CD4-positive, alpha-beta T cell treated with Interleukin-2 at 100 ng/mL for 4 hours (primary cell): ENCODE data around the gene SSRP1.
"Not testable (repeated sequence)": the region's sequence is repeated elsewhere in the genome, so short reads cannot be mapped to it uniquely, and the experiment has no call there.

ENCODE experiments used
- DNase-seq: peaks from one replicate; pipeline ENCODE4 v3.0.0-alpha.2; 2020; ENCODE audit warnings: low spot score

Gene SSRP1

GRCh38 chr11:57301711-57302423, 33.8 kb downstream of the SSRP1 start:
- DNase-seq, result no peak

DNA sequence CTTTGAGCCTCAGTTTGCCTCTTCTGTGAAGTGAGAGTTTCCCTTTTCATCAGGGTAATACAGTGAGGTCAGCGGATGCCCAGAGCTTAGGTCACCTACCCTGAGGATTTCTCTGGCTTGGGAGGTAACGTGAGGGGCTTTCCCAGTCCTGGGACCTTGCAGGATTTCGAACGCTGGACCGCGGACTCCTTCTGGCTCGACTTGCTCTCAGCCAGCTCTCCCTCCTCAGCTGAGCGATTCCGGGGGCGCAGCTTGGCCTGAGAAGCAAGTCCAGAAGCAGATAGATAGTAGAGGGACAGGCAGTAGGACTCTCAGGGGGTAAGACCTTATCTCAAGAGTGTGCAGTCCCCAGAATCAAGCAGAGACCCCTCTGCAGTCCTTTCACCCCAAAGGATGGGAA, 34.9 kb downstream of the SSRP1 start:
- no peak for DNase-seq

- no peak for DNase-seq
Observed at GRCh38 chr11:57299150-57299737, 36.4 kb downstream of the SSRP1 start.

GRCh38 chr11:57297221-57297620, 38.5 kb downstream of the SSRP1 start:
- no peak for DNase-seq

- not testable (repeated sequence) for DNase-seq
Observed at GRCh38 chr11:57296205-57296604, 39.5 kb downstream of the SSRP1 start.

DNA sequence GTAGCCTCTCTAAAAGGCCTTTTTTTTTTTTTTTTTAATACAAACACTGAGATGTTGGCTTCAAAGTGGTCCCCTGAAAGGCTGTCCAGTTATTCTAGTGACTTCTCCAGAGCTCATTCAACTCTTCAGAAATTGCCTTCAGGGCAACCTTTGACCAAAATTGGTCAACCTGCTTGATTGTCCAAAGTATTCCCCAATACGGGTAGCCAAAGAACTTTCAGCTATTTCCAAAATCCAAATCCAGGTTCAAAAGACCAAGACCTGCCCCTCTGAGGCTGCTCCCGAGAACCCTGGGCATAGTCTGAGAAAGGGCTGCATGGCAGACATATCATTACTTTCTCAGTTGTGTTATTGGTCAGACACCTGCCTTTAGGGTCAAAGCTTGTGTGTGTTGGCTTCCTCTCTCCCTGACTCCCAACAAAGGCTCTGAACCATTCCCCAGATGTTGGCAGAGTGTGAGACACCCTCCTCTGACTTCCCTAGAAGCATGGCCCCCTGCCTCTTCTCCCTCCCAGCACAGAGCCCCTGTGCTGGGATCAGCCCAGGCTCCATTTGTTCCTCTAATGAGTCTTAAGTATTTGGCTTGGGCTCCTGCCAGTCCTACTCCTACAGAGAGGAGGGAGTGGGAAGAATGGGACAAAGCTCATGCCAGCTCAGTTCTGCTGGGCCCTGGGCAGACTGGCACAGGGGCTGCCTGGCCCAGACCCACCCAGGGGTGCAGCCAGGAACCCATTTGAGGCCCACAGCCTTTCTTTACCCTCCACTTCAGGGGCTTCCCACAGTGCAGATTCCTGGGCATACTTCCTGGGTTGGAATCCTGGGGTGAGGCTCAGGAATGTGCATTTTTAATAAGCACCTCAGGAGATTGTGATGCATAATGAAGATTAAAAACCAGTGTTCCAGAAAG, 41.2 kb downstream of the SSRP1 start:
- no peak for DNase-seq

DNA sequence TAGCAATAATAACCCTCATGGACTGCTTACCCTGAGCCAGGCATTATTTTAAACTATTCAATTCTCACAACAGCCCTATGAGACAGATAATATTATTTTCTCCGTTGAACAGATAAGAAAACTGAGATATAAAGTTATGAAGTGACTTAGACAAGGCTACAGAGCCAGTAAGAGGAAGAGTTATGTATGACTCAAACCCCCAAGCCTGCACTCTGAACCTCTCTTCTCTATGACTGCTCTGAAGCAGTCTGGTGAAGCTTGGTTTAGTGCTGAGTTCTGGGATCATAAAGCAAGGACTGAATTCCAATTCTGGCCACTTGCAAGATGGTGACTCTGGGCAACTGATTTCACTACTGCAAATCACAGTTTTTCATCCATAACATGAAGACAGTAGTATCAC, 45.4 kb downstream of the SSRP1 start:
- no peak for DNase-seq

GRCh38 chr11:57288771-57289579, 46.7 kb downstream of the SSRP1 start:
- DNase-seq, result no peak

DNA sequence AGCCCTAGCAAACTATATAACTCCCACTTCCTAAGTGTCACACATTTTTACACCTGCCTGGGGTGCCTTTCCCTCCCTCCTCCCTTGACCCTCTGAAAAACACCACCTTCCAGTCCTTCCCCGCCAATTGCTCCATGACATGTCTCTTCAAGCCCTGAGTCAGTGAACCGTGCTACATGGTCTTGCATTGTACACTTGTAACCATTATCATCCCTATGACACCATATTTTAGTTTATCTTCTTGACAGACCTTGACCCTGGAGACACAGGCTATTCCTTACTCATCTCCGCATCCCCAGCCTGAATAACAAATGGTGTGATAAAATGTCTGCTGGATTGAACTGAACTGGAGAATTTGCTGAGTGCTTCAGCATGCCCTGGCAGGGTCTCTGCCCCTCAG, 47.8 kb downstream of the SSRP1 start:
- no peak for DNase-seq

- no peak for DNase-seq
Observed at GRCh38 chr11:57283231-57283990, 52.3 kb downstream of the SSRP1 start.

DNA sequence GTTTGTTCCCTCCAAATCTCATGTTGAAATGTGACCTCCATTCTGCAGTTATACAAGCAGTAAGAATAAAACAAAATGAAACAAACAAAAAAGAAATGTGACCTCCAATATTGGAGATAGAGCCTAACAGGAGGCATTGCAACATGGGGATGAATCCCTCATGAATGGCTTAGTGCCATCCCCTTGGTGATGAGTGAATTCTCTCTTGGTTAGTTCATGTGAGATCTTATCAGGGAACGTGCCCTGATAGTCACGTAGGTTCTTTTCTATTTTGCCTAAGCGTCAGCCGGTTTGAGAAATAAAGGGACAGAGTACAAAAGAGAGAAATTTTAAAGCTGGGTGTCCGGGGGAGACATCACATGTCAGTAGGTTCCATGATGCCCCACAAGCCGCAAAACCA, 54.1 kb downstream of the SSRP1 start:
- DNase-seq, result not testable (repeated sequence)

DNA sequence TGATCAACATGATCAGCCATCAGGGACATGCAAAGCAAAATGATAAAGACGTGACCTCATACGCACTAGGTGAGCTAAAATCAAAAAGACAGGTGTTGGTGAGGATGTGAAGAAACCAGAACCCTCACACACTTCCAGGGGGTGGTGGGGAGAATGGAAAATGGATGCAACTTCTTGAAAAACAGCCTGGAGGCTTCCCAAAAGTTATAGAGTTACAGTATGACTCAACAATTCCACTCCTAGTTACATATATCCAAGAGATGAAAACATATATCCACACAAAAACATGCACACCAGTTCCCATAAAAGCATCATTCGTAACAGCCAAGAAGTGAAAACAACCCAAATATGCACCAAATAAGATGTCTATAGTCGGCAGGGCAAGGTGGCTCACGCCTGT, 56.6 kb downstream of the SSRP1 start:
- no peak for DNase-seq

GRCh38 chr11:57278721-57279095, 57.0 kb downstream of the SSRP1 start:
- DNase-seq, result no peak

GRCh38 chr11:57277845-57278720, 57.6 kb downstream of the SSRP1 start:
- DNase-seq, result peak; percentile 16

DNA sequence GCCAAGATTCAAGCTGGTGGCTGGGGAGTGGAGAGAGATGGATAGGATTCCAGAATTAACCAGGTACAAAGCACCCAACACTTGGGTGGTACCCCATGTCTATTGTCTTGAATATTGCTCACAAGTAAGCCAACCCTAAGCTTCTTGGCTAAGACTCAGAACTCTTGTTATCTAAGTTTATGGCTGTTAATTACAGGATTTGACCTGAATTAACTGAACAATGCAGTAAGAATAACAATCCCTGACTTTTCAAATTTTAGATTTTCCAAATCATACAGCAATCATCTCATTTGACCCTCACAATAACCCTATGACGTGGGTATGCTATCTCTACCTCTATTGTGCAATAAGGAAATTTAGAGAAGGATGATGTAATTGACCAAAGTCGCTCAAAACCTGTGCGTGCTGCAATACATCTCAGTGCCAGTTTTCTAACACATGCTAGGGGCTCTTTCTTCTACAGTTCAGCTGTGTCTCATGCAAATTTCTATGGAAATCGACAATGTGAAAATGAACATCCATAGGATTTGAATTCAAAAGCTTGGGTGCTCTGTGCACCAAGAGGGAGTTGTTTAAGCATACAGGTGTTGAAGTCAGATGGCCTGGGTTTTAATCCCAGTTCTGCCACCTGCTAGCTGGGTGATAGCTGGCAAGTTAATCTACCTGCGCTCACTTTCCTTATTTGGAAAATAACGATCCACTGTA, 58.6 kb downstream of the SSRP1 start:
- no peak for DNase-seq

DNA sequence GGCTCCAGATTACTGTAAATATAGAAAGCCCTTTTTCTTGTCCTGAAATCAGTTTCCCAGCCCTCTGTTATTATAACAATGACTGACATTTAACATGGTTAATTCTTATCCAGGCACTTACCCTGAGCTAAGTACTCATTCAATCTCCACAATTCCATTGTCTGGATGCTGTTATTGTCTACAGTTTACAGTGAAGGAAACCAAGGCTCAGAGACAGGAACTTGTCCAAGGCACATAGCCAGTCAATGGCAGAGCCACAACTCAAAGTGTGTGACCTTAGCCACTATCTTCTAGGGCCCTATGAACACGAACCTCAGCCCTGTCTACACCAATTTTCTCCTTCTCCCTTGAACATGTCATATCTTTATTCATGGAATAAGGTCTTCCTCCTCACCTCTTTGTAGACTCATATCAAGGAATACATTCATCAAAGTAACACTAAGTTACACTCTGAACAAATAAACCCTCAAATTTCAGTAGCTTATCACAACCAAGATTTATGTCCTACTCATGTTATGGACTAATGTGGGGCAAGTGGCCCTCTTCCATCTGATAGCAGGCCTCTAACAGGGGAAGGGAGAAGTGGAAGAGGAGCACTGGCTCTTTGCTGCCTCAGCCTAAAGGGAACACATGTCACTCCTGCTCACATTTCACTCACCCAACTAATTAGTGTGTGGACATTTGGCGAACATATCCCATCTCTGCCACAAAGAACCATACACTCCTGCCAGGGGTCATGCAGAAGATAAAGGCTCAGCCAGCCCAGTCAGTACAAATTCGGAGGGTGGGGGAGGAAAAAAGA, 59.3 kb downstream of the SSRP1 start:
- no peak for DNase-seq
